Sigmoid colon (tissue), 4 donors: ENCODE measurements around the gene TRIML2.

Source experiments
- EP300 ChIP-seq, 4 donors: sonication (generic); formaldehyde crosslinking; IDR thresholded peaks; one replicate each; pipeline ENCODE4 v1.6.1; 2017; ENCODE audit warnings: antibody characterized with exemption in 4 of 4
- POLR2A ChIP-seq, 2 donors: fragments of 450-650 bp; IDR thresholded peaks; one replicate each; pipeline ENCODE4 v1.6.1; 2016; ENCODE audit warnings: antibody characterized with exemption in 2 of 2, mild to moderate bottlenecking in 2 of 2, moderate library complexity in 2 of 2
- POLR2AphosphoS5 ChIP-seq, 4 donors: sonication (generic); formaldehyde crosslinking; IDR thresholded peaks; one replicate each; pipeline ENCODE4 v1.6.1; 2017; ENCODE audit warnings: antibody characterized with exemption in 4 of 4
- TF ChIP-seq, protein P1 (sequence below), 4 experiments: fragments of 450-650 bp in 3 of 4; fragments of 200-600 bp in 1 of 4; IDR thresholded peaks; one replicate each; pipeline ENCODE4 v1.5.1; 2016 to 2019; ENCODE audit warnings: antibody characterized with exemption in 4 of 4, mild to moderate bottlenecking in 3 of 4, moderate library complexity in 2 of 4

DNA sequence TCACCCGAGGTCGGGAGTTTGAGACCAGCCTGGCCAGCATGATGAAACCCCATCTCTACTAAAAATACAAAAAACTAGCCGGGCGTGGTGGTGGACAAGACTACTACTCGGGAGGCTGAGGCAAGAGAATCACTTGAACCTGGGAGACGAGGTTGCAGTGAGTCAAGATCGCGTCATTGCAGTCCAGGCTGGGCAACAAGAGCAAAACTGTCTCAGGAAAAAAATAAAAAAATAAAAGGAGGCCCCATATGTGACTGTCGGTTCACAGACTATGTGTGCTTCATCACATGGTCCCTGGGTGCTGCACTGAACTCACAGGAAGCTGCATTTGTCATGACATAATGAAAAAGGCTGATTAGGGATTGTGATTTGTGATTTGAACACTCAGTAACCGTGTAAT is 36.2 kb upstream of the TRIML2 start:
- no peak for TF ChIP-seq POLR2AphosphoS5 (IDR thresholded peaks at IDR 0.05)
- TF ChIP-seq, protein P1, sequence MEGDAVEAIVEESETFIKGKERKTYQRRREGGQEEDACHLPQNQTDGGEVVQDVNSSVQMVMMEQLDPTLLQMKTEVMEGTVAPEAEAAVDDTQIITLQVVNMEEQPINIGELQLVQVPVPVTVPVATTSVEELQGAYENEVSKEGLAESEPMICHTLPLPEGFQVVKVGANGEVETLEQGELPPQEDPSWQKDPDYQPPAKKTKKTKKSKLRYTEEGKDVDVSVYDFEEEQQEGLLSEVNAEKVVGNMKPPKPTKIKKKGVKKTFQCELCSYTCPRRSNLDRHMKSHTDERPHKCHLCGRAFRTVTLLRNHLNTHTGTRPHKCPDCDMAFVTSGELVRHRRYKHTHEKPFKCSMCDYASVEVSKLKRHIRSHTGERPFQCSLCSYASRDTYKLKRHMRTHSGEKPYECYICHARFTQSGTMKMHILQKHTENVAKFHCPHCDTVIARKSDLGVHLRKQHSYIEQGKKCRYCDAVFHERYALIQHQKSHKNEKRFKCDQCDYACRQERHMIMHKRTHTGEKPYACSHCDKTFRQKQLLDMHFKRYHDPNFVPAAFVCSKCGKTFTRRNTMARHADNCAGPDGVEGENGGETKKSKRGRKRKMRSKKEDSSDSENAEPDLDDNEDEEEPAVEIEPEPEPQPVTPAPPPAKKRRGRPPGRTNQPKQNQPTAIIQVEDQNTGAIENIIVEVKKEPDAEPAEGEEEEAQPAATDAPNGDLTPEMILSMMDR (IDR thresholded peaks at IDR 0.05) = no peak
- TF ChIP-seq POLR2A (IDR thresholded peaks at IDR 0.05) = no peak
- TF ChIP-seq EP300 (IDR thresholded peaks at IDR 0.05) = no peak
